ENCODE results near the gene DUXA. TPM values are rescaled to one million over a fixed set of nuclear protein-coding genes. Genes with fewer than 3 reads are reported as not detected.
A peak's percentile ranks its signal among the peaks of the same experiment; 100 is the strongest.
"Not testable (repeated sequence)": the region's sequence is repeated elsewhere in the genome, so short reads cannot be mapped to it uniquely, and the experiment has no call there.

Gene DUXA
- not detected for total RNA-seq

DNA sequence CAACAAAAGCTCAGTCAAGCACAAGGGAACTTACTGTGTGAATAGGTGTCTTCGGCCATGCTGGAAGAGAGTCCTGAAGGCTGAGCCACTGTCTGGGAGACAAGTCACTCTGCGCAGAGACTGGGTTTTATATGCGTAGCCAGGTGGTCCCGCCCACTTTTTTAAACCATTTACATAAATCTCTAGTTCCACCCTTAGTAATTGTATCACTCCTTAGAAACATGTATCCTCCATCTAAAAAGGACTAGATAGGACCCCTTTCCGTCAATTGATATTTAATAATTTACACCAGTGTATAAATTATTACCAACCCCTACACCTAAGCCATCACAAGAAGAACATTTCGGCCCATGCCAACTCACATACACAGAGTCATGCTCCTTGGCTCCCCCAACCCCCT is at the start of gene DUXA:
Gene DUXA (minus strand): TSS at position 101 of the 400 bp plus-strand sequence. CDS start 42 bp downstream, at position 59.
- no peaks in the 10 kb centered on the region for H3K9me3 ChIP-seq
- intact Hi-C loops (cut with DNase I) = no loop called here

DNA sequence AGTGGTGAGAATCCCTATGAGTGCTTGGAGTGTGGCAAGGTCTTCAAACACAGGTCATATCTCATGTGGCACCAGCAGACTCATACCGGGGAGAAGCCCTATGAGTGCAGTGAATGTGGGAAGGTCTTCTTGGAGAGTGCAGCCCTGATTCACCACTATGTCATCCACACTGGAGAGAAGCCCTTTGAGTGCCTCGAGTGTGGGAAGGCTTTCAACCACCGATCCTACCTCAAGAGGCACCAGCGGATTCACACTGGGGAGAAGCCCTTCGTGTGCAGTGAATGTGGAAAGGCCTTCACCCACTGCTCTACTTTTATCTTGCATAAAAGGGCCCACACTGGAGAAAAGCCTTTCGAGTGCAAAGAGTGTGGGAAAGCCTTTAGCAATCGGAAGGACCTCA is 44.8 kb upstream of the DUXA start:
- Histone ChIP-seq H3K27ac (no peak overlapping the region), H3K36me3 (peaks cover 20 to 81% of the 10 kb centered on the region in 2 donors), H3K27me3 (no peaks in the 10 kb centered on the region), H3K4me1 (no peaks in the 10 kb centered on the region), H3K9me3 (no peaks in the 10 kb centered on the region), H3K4me3 (peak overlapping the region in 1 of 2 donors; percentile 26)
- DNase-seq (ENCODE audit: extremely low spot score in 2 of 2) = no peak
- intact Hi-C loops (cut with DNase I) = no loop called here
- TF ChIP-seq, protein P1, sequence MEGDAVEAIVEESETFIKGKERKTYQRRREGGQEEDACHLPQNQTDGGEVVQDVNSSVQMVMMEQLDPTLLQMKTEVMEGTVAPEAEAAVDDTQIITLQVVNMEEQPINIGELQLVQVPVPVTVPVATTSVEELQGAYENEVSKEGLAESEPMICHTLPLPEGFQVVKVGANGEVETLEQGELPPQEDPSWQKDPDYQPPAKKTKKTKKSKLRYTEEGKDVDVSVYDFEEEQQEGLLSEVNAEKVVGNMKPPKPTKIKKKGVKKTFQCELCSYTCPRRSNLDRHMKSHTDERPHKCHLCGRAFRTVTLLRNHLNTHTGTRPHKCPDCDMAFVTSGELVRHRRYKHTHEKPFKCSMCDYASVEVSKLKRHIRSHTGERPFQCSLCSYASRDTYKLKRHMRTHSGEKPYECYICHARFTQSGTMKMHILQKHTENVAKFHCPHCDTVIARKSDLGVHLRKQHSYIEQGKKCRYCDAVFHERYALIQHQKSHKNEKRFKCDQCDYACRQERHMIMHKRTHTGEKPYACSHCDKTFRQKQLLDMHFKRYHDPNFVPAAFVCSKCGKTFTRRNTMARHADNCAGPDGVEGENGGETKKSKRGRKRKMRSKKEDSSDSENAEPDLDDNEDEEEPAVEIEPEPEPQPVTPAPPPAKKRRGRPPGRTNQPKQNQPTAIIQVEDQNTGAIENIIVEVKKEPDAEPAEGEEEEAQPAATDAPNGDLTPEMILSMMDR (IDR thresholded peaks at IDR 0.05) = no peak
- no peak for TF ChIP-seq POLR2A (IDR thresholded peaks at IDR 0.05)
- TF ChIP-seq POLR2AphosphoS5 (IDR thresholded peaks at IDR 0.05; ENCODE audit: insufficient read depth in 1 of 2, low read depth in 1 of 2) = no peak

More for the DNA sequence above, at the start of gene DUXA:
- no peak for DNase-seq (ENCODE audit: extremely low spot score in 2 of 2)
- peaks cover 2% of the 10 kb centered on the region for H3K4me1 ChIP-seq
- no peaks in the 10 kb centered on the region for H3K27me3 ChIP-seq
- H3K4me3 ChIP-seq = no peak within 1 kb of the TSS
- H3K36me3 ChIP-seq = no peaks in the 10 kb centered on the region
- TF ChIP-seq, protein P1 (IDR thresholded peaks at IDR 0.05) = no peak
- TF ChIP-seq POLR2A (IDR thresholded peaks at IDR 0.05) (no peak), POLR2AphosphoS5 (IDR thresholded peaks at IDR 0.05; ENCODE audit: insufficient read depth in 1 of 2, low read depth in 1 of 2) (no peak)
- no peak within 1 kb of the TSS for H3K27ac ChIP-seq

DNA sequence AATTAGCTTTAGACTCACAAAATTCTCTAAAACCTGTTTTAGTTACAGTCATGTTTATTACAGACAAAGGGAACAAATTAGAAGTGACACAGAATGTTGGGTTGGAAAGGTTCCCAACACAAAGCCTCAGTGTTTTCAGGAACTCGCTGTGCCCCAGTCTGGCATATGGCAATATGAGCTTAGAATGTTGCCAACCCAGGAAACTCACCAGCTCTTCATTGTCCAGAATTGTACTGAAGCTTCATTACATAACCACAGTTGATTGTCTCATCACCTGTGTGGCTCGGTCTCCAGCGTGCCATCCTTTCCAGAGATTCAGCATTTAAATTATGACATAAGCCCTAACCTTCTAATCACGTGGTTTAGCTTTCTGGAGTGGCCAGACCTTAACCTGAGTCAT is 43.1 kb upstream of the DUXA start:
- TF ChIP-seq POLR2AphosphoS5 (IDR thresholded peaks at IDR 0.05; ENCODE audit: insufficient read depth in 1 of 2, low read depth in 1 of 2) (no peak), POLR2A (IDR thresholded peaks at IDR 0.05) (no peak)
- TF ChIP-seq, protein P1 (IDR thresholded peaks at IDR 0.05) = no peak
- Histone ChIP-seq H3K9me3 (no peaks in the 10 kb centered on the region), H3K36me3 (peaks cover 20 to 79% of the 10 kb centered on the region in 2 donors)

DNA sequence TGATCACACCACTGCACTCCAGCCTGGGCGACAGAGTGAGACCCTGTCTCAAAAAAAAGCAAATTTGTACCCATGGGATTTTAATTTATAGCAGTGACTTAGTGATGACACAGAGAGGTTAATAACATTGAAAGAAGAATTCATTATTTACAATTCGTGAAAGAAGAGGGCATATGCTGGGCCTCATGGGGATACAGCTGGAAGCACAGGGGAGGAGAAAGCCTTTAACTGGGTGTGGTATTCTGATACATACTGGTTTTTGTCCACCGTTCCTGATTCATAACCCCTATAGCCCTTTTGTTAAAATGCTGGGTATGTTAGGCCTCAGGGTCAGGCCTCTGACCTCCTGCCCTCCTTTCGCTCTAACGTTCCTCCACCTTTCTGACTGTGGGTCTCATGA is 34.9 kb upstream of the DUXA start:
- intact Hi-C loops (cut with DNase I) = no loop called here
- Histone ChIP-seq H3K27me3 (no peaks in the 10 kb centered on the region), H3K4me3 (no peak overlapping the region), H3K9me3 (peaks cover 3% of the 10 kb centered on the region), H3K4me1 (no peaks in the 10 kb centered on the region), H3K36me3 (peaks cover 0 to 66% of the 10 kb centered on the region in 2 donors), H3K27ac (no peak overlapping the region)
- TF ChIP-seq, protein P1 (IDR thresholded peaks at IDR 0.05) = no peak
- TF ChIP-seq POLR2A (IDR thresholded peaks at IDR 0.05) (no peak), POLR2AphosphoS5 (IDR thresholded peaks at IDR 0.05; ENCODE audit: insufficient read depth in 1 of 2, low read depth in 1 of 2) (no peak)
- DNase-seq (ENCODE audit: extremely low spot score in 2 of 2) = no peak

More for the DNA sequence above, 43.1 kb upstream of the DUXA start:
- H3K4me1 ChIP-seq = no peaks in the 10 kb centered on the region
- H3K27ac ChIP-seq = no peak overlapping the region
- H3K27me3 ChIP-seq = no peaks in the 10 kb centered on the region
- intact Hi-C loops (cut with DNase I) = no loop called here
- H3K4me3 ChIP-seq = no peak overlapping the region
- no peak for DNase-seq (ENCODE audit: extremely low spot score in 2 of 2)

DNA sequence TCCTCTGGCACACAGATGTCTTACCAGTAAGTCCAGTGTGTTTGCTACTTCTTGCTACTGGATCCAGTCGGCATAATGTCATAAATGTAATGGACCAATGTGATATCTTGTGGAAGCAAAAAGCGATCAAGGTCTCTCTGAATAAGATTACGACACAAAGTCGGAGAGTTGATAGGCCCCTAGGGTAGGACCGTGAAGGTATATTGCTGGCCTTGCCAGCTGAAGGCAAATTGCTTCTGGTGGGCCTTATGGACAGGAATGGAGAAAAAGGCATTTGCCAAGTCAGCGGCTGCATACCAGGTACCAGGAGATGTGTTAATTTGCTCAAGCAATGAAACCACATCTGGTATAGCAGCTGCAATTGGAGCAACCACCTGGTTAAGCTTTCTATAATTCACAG is 30.6 kb upstream of the DUXA start:
- Histone ChIP-seq H3K36me3 (peaks cover 0 to 75% of the 10 kb centered on the region in 2 donors), H3K4me1 (peaks cover 11% of the 10 kb centered on the region)
- H3K9me3 ChIP-seq; H3K27ac ChIP-seq; H3K27me3 ChIP-seq; DNase-seq (ENCODE audit: extremely low spot score in 2 of 2); intact Hi-C loops (cut with DNase I); H3K4me3 ChIP-seq: not testable (repeated sequence)

All from vagina (tissue), 2 donors.